Type B pancreatic cell (in vitro differentiated cells): Measurements from ENCODE around the gene MRPS17. TPM values are rescaled to one million over a fixed set of nuclear protein-coding genes. Genes with fewer than 3 reads are reported as not detected.

Experiments used
- DNase-seq: peaks from one replicate; pipeline ENCODE4 v3.0.0; 2021; ENCODE audit warnings: mixed read lengths; ENCODE audit not compliant: unreplicated experiment; ENCODE audit errors: extremely low spot score
- H3K27ac Mint-ChIP-seq: 2 replicates; pipeline ENCODE4 v1.8.0; 2021; ENCODE audit warnings: mild to moderate bottlenecking, mixed read lengths
- H3K27me3 Mint-ChIP-seq: 2 replicates; pipeline ENCODE4 v1.8.0; 2021; ENCODE audit warnings: mixed read lengths
- H3K36me3 Mint-ChIP-seq: 2 replicates; pipeline ENCODE4 v1.8.0; 2021; ENCODE audit warnings: mixed read lengths
- H3K4me1 Mint-ChIP-seq: one replicate; pipeline ENCODE4 v1.8.0; 2021; ENCODE audit warnings: mixed read lengths; ENCODE audit not compliant: unreplicated experiment
- H3K4me3 Mint-ChIP-seq: 2 replicates; pipeline ENCODE4 v1.8.0; 2021; ENCODE audit warnings: mild to moderate bottlenecking, mixed read lengths
- H3K9me3 Mint-ChIP-seq: 2 replicates; pipeline ENCODE4 v1.8.0; 2021; ENCODE audit warnings: mixed read lengths
- total RNA-seq: library from RNA; stranded (reverse); gene quantifications from 2 replicates; pipeline ENCODE4 v1.2.1, GENCODE V29; 2021; ENCODE audit warnings: low replicate concordance
- TF ChIP-seq, protein P1 (sequence below): fragments of 200-600 bp; sonication (generic); conservative IDR thresholded peaks from 2 replicates; pipeline ENCODE4 v1.5.0; 2021; ENCODE audit warnings: antibody characterized with exemption, mild to moderate bottlenecking

Gene MRPS17
- total RNA-seq, 1 donor from 2014 or later = 19.7 TPM

DNA sequence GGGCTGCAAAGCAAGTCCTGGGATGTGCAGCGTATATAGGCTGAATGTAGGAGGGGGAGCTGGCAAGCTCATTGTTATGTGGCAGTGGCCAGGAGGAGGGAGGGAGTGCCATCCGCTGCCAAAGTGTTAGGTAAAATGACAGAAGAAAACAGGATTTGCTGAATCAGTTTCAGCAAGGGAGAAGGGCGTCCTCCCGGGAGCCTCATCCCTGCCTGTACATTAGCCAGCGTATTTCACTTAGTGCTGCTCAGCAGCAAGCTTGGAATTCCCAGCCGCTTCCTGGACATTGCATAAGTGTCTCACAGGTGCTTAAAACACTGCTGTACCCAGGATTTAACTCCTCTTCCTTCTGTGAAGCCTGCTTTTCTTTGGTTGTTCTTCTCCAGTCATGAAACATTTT lies 15.2 kb downstream of the MRPS17 start:
- no peak for DNase-seq
- Mint-ChIP-seq H3K9me3 (no peaks in the 10 kb centered on the region), H3K4me3 (peak overlapping the region; percentile 44), H3K27me3 (peaks cover 2% of the 10 kb centered on the region), H3K4me1 (peaks cover 22% of the 10 kb centered on the region), H3K36me3 (peaks cover 13% of the 10 kb centered on the region), H3K27ac (no peak overlapping the region)
- TF ChIP-seq, protein P1, sequence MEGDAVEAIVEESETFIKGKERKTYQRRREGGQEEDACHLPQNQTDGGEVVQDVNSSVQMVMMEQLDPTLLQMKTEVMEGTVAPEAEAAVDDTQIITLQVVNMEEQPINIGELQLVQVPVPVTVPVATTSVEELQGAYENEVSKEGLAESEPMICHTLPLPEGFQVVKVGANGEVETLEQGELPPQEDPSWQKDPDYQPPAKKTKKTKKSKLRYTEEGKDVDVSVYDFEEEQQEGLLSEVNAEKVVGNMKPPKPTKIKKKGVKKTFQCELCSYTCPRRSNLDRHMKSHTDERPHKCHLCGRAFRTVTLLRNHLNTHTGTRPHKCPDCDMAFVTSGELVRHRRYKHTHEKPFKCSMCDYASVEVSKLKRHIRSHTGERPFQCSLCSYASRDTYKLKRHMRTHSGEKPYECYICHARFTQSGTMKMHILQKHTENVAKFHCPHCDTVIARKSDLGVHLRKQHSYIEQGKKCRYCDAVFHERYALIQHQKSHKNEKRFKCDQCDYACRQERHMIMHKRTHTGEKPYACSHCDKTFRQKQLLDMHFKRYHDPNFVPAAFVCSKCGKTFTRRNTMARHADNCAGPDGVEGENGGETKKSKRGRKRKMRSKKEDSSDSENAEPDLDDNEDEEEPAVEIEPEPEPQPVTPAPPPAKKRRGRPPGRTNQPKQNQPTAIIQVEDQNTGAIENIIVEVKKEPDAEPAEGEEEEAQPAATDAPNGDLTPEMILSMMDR = no peak

DNA sequence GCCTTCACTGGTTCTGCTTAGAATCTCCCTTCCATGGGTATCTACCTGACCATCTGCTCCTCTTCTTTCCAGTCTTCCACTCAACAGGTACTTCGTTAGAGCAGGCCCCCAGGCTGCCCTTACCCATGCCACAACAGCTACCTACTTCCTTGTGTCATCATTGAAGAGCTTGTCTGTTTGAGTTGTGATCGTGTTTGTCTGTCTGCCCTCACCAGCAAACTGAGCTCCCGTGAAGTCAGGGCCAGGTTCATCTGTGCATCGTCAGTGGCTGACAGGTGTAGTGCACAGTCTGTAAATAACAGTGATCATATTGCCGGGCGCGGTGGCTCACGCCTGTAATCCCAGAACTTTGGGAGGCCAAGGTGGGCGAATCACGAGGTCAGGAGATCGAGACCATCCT lies 17.7 kb downstream of the MRPS17 start:
- TF ChIP-seq, protein P1 = no peak
- Mint-ChIP-seq H3K27ac (no peak overlapping the region), H3K27me3 (no peaks in the 10 kb centered on the region)

DNA sequence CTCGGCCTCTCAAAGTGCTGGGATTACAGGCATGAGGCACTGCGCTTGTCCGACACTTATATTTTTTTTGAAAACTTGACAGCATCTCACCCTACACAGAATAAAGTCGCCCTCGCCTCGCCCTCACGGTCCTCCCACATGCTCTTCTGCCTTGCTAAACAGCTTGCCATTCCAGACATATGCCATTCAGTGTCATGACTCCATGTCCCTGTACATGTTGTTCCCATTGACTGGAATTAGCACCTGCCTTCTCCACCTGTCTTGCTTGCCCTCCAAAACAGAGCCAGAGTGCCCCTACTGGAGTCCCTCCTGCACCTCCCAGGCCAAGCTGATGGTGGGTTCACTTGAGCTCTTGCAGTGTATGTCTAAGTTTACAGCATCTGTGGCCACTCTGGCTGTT lies 18.9 kb downstream of the MRPS17 start:
- DNase-seq = no peak
- no peaks in the 10 kb centered on the region for H3K27me3 Mint-ChIP-seq
- TF ChIP-seq, protein P1 = no peak
- H3K36me3 Mint-ChIP-seq = peaks cover 17% of the 10 kb centered on the region
- H3K4me1 Mint-ChIP-seq = peaks cover 22% of the 10 kb centered on the region
- peak overlapping the region; percentile 48 for H3K27ac Mint-ChIP-seq
- no peak overlapping the region for H3K4me3 Mint-ChIP-seq
- H3K9me3 Mint-ChIP-seq = no peaks in the 10 kb centered on the region

More for the DNA sequence above, 17.7 kb downstream of the MRPS17 start:
- H3K36me3 Mint-ChIP-seq = peaks cover 13% of the 10 kb centered on the region
- H3K4me3 Mint-ChIP-seq = no peak overlapping the region
- no peaks in the 10 kb centered on the region for H3K9me3 Mint-ChIP-seq
- peaks cover 22% of the 10 kb centered on the region for H3K4me1 Mint-ChIP-seq
- no peak for DNase-seq

DNA sequence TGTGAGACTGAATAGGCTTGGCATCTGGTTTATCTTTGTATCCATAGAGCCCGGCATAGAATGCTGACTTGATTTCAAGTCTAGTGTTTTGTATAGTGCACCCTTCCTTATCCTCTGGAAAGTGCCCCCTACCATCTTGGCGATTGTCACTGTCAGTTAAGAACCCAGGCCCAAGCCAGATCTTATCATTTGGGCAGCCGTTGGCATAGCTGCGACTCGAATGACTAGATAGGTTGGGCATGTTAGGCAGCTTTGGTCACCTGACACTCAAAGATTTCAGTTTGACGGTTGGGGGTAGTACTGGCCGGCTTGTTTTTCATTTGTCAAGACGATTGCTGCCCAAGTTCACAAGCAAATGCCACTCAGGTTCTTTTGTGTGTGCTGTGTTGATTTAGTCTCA lies 19.3 kb downstream of the MRPS17 start:
- Mint-ChIP-seq H3K36me3 (peaks cover 17% of the 10 kb centered on the region), H3K9me3 (no peaks in the 10 kb centered on the region), H3K27ac (peak overlapping the region; percentile 48), H3K27me3 (no peaks in the 10 kb centered on the region), H3K4me1 (peaks cover 19% of the 10 kb centered on the region), H3K4me3 (no peak overlapping the region)
- TF ChIP-seq, protein P1 = no peak
- no peak for DNase-seq

DNA sequence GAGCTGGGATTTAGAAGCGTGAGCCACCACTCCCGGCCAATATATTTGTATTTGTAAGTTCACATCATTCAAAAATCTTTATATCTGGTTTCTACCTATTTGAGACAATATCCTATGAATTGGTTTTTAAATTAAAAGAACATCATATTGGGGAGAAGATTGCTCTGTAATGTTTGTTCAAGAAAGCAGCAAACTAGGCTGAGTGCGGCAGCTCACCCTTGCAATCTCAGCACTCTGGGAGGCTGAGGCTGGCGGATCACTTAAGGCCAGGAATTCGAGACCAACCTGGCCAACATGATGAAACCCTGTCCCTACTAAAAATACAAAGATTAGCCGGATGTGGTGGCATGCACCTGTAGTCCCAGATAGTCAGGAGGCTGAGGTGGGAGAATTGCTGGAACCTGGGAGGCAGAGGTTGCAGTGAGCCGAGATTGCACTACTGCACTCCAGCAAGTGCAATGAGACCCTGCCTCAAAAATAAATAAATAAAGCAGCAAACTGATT lies 22.1 kb downstream of the MRPS17 start:
- peaks cover 17% of the 10 kb centered on the region for H3K36me3 Mint-ChIP-seq
- no peak overlapping the region for H3K27ac Mint-ChIP-seq
- no peak for DNase-seq
- H3K4me3 Mint-ChIP-seq = no peak overlapping the region
- peaks cover 14% of the 10 kb centered on the region for H3K4me1 Mint-ChIP-seq
- TF ChIP-seq, protein P1 = no peak
- H3K27me3 Mint-ChIP-seq = no peaks in the 10 kb centered on the region
- H3K9me3 Mint-ChIP-seq = no peaks in the 10 kb centered on the region
